K562 (cell line): ENCODE results near the gene NMNAT2. TPM values are rescaled to one million over a fixed set of nuclear protein-coding genes. Genes with fewer than 3 reads are reported as not detected.

ENCODE experiments used
- ADNP ChIP-seq: fragments of 200-800 bp; sonication (Bioruptor generic); IDR thresholded peaks from 2 replicates; pipeline ENCODE4 v1.6.1; 2016; ENCODE audit warnings: missing genetic modification characterization, missing compliant biosample characterization
- CBX2 ChIP-seq: fragments of 200-600 bp; sonication (generic); IDR thresholded peaks from one replicate; pipeline ENCODE4 v1.6.1; 2012; ENCODE audit warnings: mild to moderate bottlenecking, low read length, inconsistent platforms; ENCODE audit not compliant: insufficient read depth, poor library complexity, severe bottlenecking
- CTCF ChIP-seq, 3 experiments: IDR thresholded peaks in 2 of 3; conservative IDR thresholded peaks in 1 of 3; 2 replicates each; pipeline ENCODE4 v1.5.1; 2011 to 2012; ENCODE audit warnings: low read length in 3 of 3, mild to moderate bottlenecking in 3 of 3, control low read depth in 2 of 3, improper control_type of control experiment in 1 of 3, inconsistent platforms in 1 of 3, low read depth in 1 of 3, mixed read lengths in 1 of 3, moderate library complexity in 1 of 3; ENCODE audit not compliant: insufficient read depth in 2 of 3
- DACH1 ChIP-seq: fragments of 450-650 bp; IDR thresholded peaks from 2 replicates; pipeline ENCODE4 v1.6.1; 2018; ENCODE audit not compliant: partially characterized antibody
- ETV5 ChIP-seq: sonication (generic); formaldehyde crosslinking; IDR thresholded peaks from 2 replicates; pipeline ENCODE4 v1.4.0; 2020; ENCODE audit warnings: low read depth, mild to moderate bottlenecking, missing genetic modification reagents
- FOXP4 ChIP-seq: sonication (generic); formaldehyde crosslinking; IDR thresholded peaks from 2 replicates; pipeline ENCODE4 v1.8.0; 2022; ENCODE audit warnings: mild to moderate bottlenecking, missing genetic modification reagents, borderline replicate concordance
- HBP1 ChIP-seq: fragments of 450-650 bp; formaldehyde crosslinking; IDR thresholded peaks from 2 replicates; pipeline ENCODE4 v1.4.0; 2022; ENCODE audit warnings: missing genetic modification characterization
- KDM5B ChIP-seq: fragments of 200-600 bp; sonication (generic); IDR thresholded peaks from 2 replicates; pipeline ENCODE4 v1.6.1; 2012; ENCODE audit warnings: low read depth, mild to moderate bottlenecking, moderate library complexity, low read length, control low read depth, inconsistent platforms; ENCODE audit not compliant: insufficient replicate concordance
- MEF2D ChIP-seq: conservative IDR thresholded peaks from 2 replicates; pipeline ENCODE4 v1.6.1; 2016; ENCODE audit warnings: low read depth, missing genetic modification characterization, missing compliant biosample characterization
- POLR3G ChIP-seq: IDR thresholded peaks from 2 replicates; pipeline ENCODE4 v1.6.1; 2011; ENCODE audit not compliant: insufficient read length, insufficient replicate concordance; ENCODE audit errors: extremely low read depth
- RBM17 ChIP-seq: fragments of 200-400 bp; formaldehyde crosslinking; IDR thresholded peaks from 2 replicates; pipeline ENCODE4 v1.6.1; 2017; ENCODE audit warnings: low read depth, mild to moderate bottlenecking, low read length, borderline replicate concordance
- RBM39 ChIP-seq: fragments of 200-400 bp; formaldehyde crosslinking; optimal IDR thresholded peaks from 2 replicates; pipeline ENCODE3; 2018; ENCODE audit warnings: low read depth, low read length
- SMARCA5 ChIP-seq: fragments of 450-650 bp; IDR thresholded peaks from 2 replicates; pipeline ENCODE4 v1.6.1; 2016
- SMC3 ChIP-seq: conservative IDR thresholded peaks from 2 replicates; pipeline ENCODE4 v1.6.1; 2011; ENCODE audit warnings: low read depth, low read length, improper control_type of control experiment; ENCODE audit not compliant: insufficient read depth
- TGIF2 ChIP-seq: sonication (generic); formaldehyde crosslinking; IDR thresholded peaks from 2 replicates; pipeline ENCODE4 v1.8.1; 2022; ENCODE audit warnings: mild to moderate bottlenecking, missing genetic modification reagents, moderate library complexity
- THRAP3 ChIP-seq: fragments of 450-650 bp; IDR thresholded peaks from 2 replicates; pipeline ENCODE4 v1.6.1; 2016; ENCODE audit warnings: mild to moderate bottlenecking, inconsistent platforms, borderline replicate concordance
- U2AF1 ChIP-seq: fragments of 200-400 bp; formaldehyde crosslinking; optimal IDR thresholded peaks from 2 replicates; pipeline ENCODE3; 2017; ENCODE audit warnings: mild to moderate bottlenecking, low read depth, low read length, moderate library complexity
- USF1 ChIP-seq: sonication (generic); formaldehyde crosslinking; IDR thresholded peaks from 2 replicates; pipeline ENCODE4 v1.9.0; 2022; ENCODE audit warnings: mild to moderate bottlenecking, missing genetic modification reagents
- VEZF1 ChIP-seq: fragments of 200-800 bp; sonication (Bioruptor generic); IDR thresholded peaks from 2 replicates; pipeline ENCODE4 v1.6.1; 2017; ENCODE audit warnings: missing genetic modification characterization, missing compliant biosample characterization
- ZC3H8 ChIP-seq: fragments of 450-650 bp; IDR thresholded peaks from 2 replicates; pipeline ENCODE4 v1.6.1; 2017
- ZNF354B ChIP-seq: fragments of 250-450 bp; sonication (Bioruptor Pico); IDR thresholded peaks from 2 replicates; pipeline ENCODE4 v1.4.0; 2020
- ZNF79 ChIP-seq: fragments of 250-450 bp; sonication (Bioruptor Pico); IDR thresholded peaks from 2 replicates; pipeline ENCODE4 v1.4.0; 2020; ENCODE audit warnings: low read depth, mild to moderate bottlenecking, moderate library complexity
- polyA plus RNA-seq, 8 experiments: library from polyadenylated mRNA; depleted of rRNA in 4 of 8; stranded (reverse) in 5 of 8; unstranded in 3 of 8; fragments of >200 nt; fragmentation: Nextera tagmentation in 2 of 8; fragmentation: Illumina TruSeq in 1 of 8; extraction: Ambion mirVana in 2 of 8; extraction: Trizol in 1 of 8; gene quantifications; 2 replicates each; pipeline versions ENCODE4 v1.2.1 to v1.2.3, GENCODE V29; 2011 to 2014; ENCODE audit warnings: inconsistent platforms in 1 of 8, missing spikeins in 1 of 8
- total RNA-seq, 7 experiments: library from RNA; depleted of rRNA in 6 of 7; stranded (reverse); fragments of >200 nt in 6 of 7; fragmentation: Illumina TruSeq in 2 of 7; extraction: Trizol in 2 of 7; gene quantifications; 2 replicates each; pipeline versions ENCODE4 v1.2.1 to v1.2.3, GENCODE V29; 2011 to 2021; ENCODE audit warnings: low replicate concordance in 1 of 7

NMNAT2 gene
- total and polyA plus RNA-seq, 9 of the 15 experiments (the other 6 are each of a cell fraction or from before 2014, with no cell fraction given) = not detected

- TF ChIP-seq VEZF1 (CRISPR knock-in tag) (peak; percentile 20; the same call in 1 of the 2 replicates), TGIF2 (CRISPR knock-in tag) (no peak), U2AF1 (no peak), KDM5B (no peak), RBM17 (no peak), POLR3G (no peak), CBX2 (no peak), CTCF (IDR thresholded peaks at IDR 0.05 in 2 of 3, conservative IDR thresholded peaks at IDR 0.05 in 1 of 3; ENCODE audit: insufficient read depth in 2 of 3, low read depth in 1 of 3, low read length in 3 of 3) (peak; percentile 84 to 93 (median 92)), MEF2D (no peak), SMARCA5 (no peak), ETV5 (no peak), USF1 (no peak), DACH1 (peak; percentile 16), ZNF354B (CRISPR knock-in tag) (no peak), FOXP4 (CRISPR knock-in tag) (no peak), THRAP3 (no peak), HBP1 (CRISPR knock-in tag) (no peak), ZNF79 (no peak), RBM39 (no peak), ZC3H8 (no peak), ADNP (tag) (no peak), SMC3 (peak; percentile 89)
These were observed 136.6 kb downstream of the NMNAT2 start (continued) for GRCh38 chr1:183281553-183282091.
